Esophagus muscularis mucosa (tissue), 3 donors: Measurements from ENCODE around the gene GBGT1.
"Not testable (repeated sequence)": the region's sequence is repeated elsewhere in the genome, so short reads cannot be mapped to it uniquely, and the experiment has no call there.

Source experiments
- POLR2A ChIP-seq: fragments of 450-650 bp; IDR thresholded peaks from one replicate; pipeline ENCODE4 v1.6.1; 2017; ENCODE audit warnings: antibody characterized with exemption, moderate library complexity, mild to moderate bottlenecking, low read depth
- POLR2AphosphoS5 ChIP-seq, 2 donors: sonication (generic); formaldehyde crosslinking; IDR thresholded peaks; one replicate each; pipeline ENCODE4 v1.6.1; 2017; ENCODE audit warnings: antibody characterized with exemption in 2 of 2
- TF ChIP-seq, protein P1 (sequence below), 3 experiments: fragments of 200-600 bp in 2 of 3; fragments of 450-650 bp in 1 of 3; sonication (generic) in 2 of 3; IDR thresholded peaks; one replicate each; pipeline ENCODE4 v1.5.1; 2017 to 2019; ENCODE audit warnings: antibody characterized with exemption in 3 of 3, mild to moderate bottlenecking in 2 of 3, moderate library complexity in 1 of 3

DNA sequence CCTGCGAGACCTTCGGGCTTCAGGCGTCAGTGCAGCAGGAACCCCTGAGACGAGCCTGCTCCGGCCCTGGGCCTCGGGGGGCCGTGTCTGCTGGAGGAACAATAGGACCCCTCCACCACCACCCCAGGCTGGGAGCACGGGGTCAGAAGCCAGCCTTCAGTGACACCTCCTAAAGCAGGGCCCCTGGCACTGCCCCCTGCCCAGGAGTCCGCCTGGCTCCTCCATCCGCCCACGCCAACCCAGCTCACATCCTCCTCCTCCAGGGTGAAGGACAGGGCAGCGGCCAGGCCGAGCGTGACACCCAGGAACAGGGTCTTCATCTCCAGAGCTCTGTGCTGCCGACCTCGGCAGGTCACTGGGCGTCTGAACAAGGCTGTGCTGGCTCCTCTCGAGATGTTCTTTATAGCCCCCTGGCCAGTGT is 45.2 kb upstream of the GBGT1 start, which contains the start of gene OBP2B:
- TF ChIP-seq, protein P1, sequence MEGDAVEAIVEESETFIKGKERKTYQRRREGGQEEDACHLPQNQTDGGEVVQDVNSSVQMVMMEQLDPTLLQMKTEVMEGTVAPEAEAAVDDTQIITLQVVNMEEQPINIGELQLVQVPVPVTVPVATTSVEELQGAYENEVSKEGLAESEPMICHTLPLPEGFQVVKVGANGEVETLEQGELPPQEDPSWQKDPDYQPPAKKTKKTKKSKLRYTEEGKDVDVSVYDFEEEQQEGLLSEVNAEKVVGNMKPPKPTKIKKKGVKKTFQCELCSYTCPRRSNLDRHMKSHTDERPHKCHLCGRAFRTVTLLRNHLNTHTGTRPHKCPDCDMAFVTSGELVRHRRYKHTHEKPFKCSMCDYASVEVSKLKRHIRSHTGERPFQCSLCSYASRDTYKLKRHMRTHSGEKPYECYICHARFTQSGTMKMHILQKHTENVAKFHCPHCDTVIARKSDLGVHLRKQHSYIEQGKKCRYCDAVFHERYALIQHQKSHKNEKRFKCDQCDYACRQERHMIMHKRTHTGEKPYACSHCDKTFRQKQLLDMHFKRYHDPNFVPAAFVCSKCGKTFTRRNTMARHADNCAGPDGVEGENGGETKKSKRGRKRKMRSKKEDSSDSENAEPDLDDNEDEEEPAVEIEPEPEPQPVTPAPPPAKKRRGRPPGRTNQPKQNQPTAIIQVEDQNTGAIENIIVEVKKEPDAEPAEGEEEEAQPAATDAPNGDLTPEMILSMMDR (IDR thresholded peaks at IDR 0.05): not testable (repeated sequence)
- TF ChIP-seq POLR2AphosphoS5 (IDR thresholded peaks at IDR 0.05); POLR2A: not testable (repeated sequence)
